Mesodermal cell (in vitro differentiated cells): ENCODE measurements around the gene PEPD.
A peak's percentile ranks its signal among the peaks of the same experiment; 100 is the strongest.

Experiments
- H3K27ac ChIP-seq: 2 replicates; pipeline ENCODE4 v1.7.0; 2013; ENCODE audit warnings: mild to moderate bottlenecking, low read depth, low read length, moderate library complexity; ENCODE audit not compliant: severe bottlenecking
- H3K36me3 ChIP-seq: 2 replicates; pipeline ENCODE4 v1.7.1; 2013; ENCODE audit warnings: mild to moderate bottlenecking, low read length, moderate library complexity; ENCODE audit not compliant: control insufficient read depth, insufficient read depth
- H3K4me1 ChIP-seq: one replicate; pipeline ENCODE4 v1.7.1; 2013; ENCODE audit warnings: mild to moderate bottlenecking, low read length; ENCODE audit not compliant: insufficient read depth, control insufficient read depth, poor library complexity, severe bottlenecking
- H3K4me3 ChIP-seq: 2 replicates; pipeline ENCODE4 v1.7.0; 2013; ENCODE audit warnings: low read length, control low read depth, mild to moderate bottlenecking; ENCODE audit not compliant: insufficient read depth, poor library complexity, severe bottlenecking; ENCODE audit errors: extremely low read depth
- H3K9me3 ChIP-seq: 2 replicates; pipeline ENCODE4 v1.7.1; 2013; ENCODE audit warnings: mild to moderate bottlenecking, low read length, moderate library complexity; ENCODE audit not compliant: control insufficient read depth
- WGBS, 2 experiments: methylation state at CpG; one replicate each; pipeline ENCODE4 v1.1.5; 2013; ENCODE audit warnings: missing lambda C conversion rate in 2 of 2; ENCODE audit not compliant: insufficient coverage in 2 of 2; 5-methylcytosine and 5-hydroxymethylcytosine counted together

PEPD gene

DNA sequence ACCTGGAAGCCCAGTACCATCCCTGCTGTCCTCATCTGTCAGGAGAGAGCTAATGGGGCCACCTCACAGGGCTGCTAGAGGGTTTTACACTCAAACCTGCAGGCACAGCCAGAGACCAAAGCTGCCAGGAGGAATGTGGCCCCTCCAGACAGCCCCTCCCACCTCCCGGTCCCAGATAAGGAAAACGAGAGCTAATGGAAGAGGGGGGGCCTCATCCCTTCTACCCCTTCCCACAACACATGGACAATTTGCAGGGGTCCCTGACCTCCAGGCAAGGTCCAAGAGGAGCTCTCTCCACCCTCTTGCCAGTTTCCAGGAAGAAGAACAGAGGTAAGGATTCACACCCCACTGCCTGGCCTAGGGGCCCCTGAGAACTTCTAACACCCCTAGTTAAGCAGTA, 1.6 kb upstream of the PEPD start:
- H3K4me1 ChIP-seq, result peaks cover 8% of the 10 kb centered on the region
- H3K4me3 ChIP-seq, result no peak overlapping the region
- H3K36me3 ChIP-seq, result no peaks in the 10 kb centered on the region
- WGBS, 2 experiments, result 60% methylated on average over 1 of the region's 2 CpGs; no CpG with 5 or more reads in 1 of the 2 experiments
- no peak overlapping the region for H3K27ac ChIP-seq
- no peaks in the 10 kb centered on the region for H3K9me3 ChIP-seq

DNA sequence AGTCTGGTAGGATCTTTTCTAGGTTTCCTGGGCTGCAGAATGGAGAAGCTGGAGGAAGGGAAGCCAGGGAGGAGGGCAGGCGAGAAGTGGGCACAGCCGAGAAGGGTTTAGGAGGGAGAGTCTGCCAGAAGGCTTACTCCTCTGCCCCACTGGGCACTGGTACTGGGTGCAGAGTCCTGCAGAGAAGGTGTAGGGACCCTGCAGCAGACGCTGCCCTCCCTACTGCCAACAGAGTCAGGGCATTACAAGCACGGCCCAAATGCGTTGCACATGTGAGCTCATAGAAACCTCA, 726 bp upstream of the PEPD start:
- 86 to 100% methylated on average over 2 to 4 of the region's 5 CpGs for WGBS, 2 experiments
- no peaks in the 10 kb centered on the region for H3K9me3 ChIP-seq
- H3K4me3 ChIP-seq, result peak overlapping the region; percentile 89
- peaks cover 8% of the 10 kb centered on the region for H3K4me1 ChIP-seq
- H3K27ac ChIP-seq, result no peak overlapping the region
- H3K36me3 ChIP-seq, result no peaks in the 10 kb centered on the region

DNA sequence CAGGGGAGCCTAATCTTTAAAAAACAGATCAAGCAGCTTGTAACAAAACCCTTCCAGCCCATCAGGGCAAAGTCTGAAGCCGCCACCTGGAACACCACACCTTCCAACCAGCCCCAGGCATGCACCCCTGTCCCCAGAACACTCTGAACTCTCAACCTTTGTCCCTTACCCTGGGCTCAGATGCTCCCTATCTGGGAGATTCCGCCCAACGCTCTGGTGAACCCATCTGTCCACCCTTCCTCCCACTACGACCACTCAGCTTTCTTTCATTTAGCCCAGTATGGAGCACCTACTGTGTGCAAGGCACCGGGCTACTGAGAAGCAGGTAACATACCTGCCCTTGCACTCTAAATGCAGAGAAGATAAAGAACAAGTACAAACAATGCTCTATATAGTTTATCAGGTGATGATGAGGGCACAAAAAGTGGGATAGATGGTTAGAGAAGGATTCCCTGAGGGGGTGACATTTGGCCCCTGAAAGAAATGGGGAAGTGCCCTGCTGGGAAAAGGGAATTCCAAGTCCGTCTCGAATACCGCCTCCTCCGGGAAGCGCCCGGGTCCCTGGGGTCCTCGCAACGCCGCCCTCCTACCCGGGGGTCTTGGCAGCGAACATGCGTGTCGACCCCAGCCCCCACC, 629 bp downstream of the PEPD start:
- Histone ChIP-seq H3K36me3 (no peaks in the 10 kb centered on the region), H3K4me3 (peak overlapping the region; percentile 89), H3K9me3 (no peaks in the 10 kb centered on the region), H3K27ac (peak overlapping the region; percentile 16), H3K4me1 (peaks cover 8% of the 10 kb centered on the region)
- 11 to 16% methylated on average over 8 to 17 of the region's 18 CpGs for WGBS, 2 experiments

DNA sequence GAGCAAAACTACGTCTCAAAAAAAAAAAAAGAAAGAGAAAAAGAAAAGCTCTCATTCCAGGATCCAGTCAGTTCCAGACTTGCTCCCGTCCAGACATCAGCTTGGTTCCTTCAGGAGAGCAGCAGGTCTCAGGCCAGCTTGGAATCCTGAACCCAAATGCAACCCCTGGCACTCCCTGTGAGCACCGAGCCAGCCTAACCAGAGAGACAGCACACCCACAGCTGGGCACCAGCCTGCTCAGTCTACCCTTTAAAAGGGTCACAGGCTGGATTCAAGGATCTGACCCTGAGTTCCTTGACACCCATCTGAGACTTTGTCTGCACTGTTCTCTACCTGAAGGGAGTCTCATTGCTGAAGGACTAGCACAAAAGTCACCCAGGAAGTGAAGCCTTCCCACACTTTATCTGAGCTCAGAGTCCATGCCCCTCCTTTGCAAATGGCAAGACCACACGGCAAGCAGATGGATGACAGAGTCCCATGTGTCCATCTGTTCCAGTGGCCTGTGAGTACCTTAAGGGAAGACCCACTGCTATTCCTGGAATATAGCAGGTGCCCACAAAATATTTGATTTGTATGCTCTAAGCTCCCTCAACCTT, 1.4 kb downstream of the PEPD start:
- Histone ChIP-seq H3K27ac (no peak overlapping the region), H3K9me3 (no peaks in the 10 kb centered on the region), H3K4me3 (no peak overlapping the region), H3K4me1 (peaks cover 8% of the 10 kb centered on the region), H3K36me3 (no peaks in the 10 kb centered on the region)
- WGBS, 2 experiments, result 88 to 100% methylated on average over 3 of the region's 4 CpGs

DNA sequence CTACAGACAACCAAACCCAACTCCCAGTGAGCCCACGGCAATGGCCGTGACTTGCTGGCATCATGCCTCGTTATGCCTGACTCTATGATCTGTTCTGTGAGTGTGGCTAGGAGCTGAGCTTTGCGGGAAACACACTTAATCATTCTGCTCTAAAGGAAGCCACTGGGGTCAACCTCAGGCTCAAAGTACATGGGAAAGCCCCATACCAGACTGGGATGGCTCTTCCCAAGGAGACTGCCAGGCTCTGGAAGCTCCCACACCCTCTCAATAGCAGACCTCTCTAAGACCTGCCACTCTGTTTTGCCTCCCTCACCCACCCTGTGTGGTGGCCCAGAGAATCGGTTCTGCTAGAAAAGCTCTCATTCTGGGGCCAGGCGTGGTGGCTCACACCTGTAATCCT, 2.2 kb downstream of the PEPD start:
- Histone ChIP-seq H3K4me3 (no peak overlapping the region), H3K9me3 (no peaks in the 10 kb centered on the region), H3K4me1 (peaks cover 8% of the 10 kb centered on the region), H3K27ac (no peak overlapping the region), H3K36me3 (no peaks in the 10 kb centered on the region)
- 82% methylated on average over 4 of the region's 6 CpGs for WGBS, 2 experiments

DNA sequence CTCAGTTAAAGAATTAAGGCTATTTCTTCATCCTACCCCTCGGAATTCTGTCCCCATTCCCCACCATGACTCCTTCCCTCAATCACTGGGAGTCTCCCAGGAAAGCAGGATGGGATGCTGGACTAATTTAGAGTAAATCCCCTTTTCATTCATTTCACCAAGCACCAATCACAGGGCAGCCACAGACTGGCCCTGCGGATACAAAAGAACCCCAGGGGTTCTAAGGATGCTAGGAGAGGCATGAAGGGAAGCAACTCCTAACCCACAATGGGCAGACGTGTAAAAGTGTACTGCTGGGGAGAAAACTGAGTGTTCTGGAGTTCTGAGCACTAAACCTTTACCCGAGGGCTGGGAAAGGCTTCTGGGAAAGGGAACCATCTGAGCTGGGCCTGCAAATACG, 3.0 kb downstream of the PEPD start:
- Histone ChIP-seq H3K4me1 (peaks cover 8% of the 10 kb centered on the region), H3K27ac (no peak overlapping the region), H3K9me3 (no peaks in the 10 kb centered on the region), H3K4me3 (no peak overlapping the region), H3K36me3 (no peaks in the 10 kb centered on the region)
- WGBS, 2 experiments, result 68 to 71% methylated on average over 3 to 4 of the region's 5 CpGs

DNA sequence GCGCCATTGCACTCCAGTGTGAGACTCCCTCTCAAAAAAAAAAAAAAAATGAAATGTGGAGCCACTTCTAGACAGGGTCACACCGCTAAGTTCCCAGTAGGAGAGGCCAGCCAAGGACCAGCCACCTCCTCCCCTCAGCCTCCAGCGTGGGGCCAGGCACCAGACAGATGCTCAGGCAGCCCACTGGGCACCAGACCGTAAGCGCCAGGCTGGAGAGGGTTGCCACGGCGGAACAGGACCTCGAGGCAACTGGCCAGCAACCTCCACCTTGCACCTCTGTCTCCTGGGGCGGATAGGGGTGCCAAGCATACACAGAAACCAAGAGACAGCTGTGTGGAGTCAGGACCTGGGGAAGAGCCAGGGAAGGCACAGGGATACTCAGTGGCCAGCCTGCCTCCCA, 3.7 kb downstream of the PEPD start:
- no peak overlapping the region for H3K4me3 ChIP-seq
- H3K36me3 ChIP-seq, result no peaks in the 10 kb centered on the region
- H3K4me1 ChIP-seq, result peaks cover 8% of the 10 kb centered on the region
- H3K27ac ChIP-seq, result no peak overlapping the region
- WGBS, 2 experiments, result 90 to 95% methylated on average over 2 to 8 of the region's 9 CpGs
- no peaks in the 10 kb centered on the region for H3K9me3 ChIP-seq

DNA sequence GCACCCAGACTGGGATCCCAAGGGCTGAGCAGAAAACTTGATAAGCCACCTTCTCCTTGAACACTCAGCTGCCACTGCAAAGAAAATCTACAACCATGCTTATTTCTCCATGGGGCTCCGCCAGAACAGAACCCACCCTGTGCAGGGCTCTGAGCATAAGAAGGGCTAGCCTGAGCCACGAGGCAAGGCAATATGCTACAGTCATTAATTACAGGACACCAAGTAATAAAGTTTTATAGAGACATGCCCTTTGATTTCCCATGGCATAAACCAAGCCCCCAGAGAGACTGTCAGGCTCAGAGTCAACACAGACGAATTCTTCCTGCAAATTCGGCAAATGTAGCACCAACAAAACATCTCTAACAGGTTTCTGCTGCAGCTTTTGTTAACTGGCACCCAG, 5.7 kb downstream of the PEPD start:
- WGBS, 2 experiments, result 89 to 95% methylated on average over 2 to 3 of the region's 4 CpGs

DNA sequence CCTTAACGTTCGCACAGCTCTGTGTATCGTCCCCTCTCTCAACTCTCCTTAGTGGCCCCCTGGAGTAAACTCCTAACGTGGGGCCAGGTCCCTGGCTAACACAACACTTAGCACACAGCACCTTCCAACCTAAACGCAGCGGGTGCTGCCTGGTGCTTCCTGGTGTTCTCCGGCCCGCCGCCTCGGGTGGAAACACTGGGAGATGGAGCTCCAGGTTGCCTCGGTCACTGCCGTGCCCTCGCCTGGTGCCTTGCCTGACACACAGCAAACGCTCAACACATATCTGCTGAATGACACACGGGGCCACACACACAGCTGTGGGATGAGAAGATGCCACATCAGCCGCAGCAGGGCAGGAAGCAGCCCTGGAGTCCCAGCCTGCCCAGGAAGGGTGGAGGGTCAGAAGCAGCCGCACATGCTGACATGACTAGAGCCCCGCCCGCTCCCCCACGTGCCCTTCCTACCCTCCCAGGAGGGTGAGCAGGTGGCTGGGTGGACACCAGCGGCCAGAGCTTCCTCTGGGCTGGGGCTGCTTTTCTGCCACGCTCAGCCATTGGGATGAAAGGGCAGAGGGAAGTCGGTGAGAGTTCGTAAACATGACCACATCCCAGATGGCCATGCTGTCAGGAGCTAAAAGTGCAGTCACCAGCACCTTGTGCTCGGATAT, 6.6 kb downstream of the PEPD start:
- WGBS, 2 experiments, result 84 to 86% methylated on average over 21 to 25 of the region's 25 CpGs
- H3K27ac ChIP-seq, result no peak overlapping the region
- H3K9me3 ChIP-seq, result no peaks in the 10 kb centered on the region
- no peak overlapping the region for H3K4me3 ChIP-seq
- peaks cover 10% of the 10 kb centered on the region for H3K36me3 ChIP-seq
- no peaks in the 10 kb centered on the region for H3K4me1 ChIP-seq

More for the DNA sequence above, 5.7 kb downstream of the PEPD start:
- Histone ChIP-seq H3K4me3 (no peak overlapping the region), H3K27ac (no peak overlapping the region), H3K4me1 (peaks cover 7% of the 10 kb centered on the region), H3K9me3 (no peaks in the 10 kb centered on the region), H3K36me3 (peaks cover 7% of the 10 kb centered on the region)

DNA sequence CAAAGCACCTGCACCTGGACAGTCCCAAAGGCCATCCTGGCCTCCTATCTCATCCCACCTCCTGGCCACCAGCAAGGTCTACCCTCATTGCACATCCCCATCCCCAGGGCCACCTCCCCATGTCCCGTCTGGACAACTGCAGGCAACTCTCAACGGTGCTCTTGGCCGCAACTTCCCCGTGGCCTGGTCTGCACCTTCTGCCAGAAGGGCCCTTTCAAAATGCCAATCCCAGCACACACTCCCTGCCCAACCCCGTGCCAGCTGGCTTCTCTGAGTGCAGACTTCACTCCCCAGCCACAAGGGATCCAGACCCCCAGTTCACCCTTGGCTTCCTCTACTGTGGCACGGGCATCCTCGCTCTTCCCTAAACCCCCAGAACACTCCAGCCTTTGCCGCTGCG, 8.2 kb downstream of the PEPD start:
- H3K4me3 ChIP-seq, result no peak overlapping the region
- no peaks in the 10 kb centered on the region for H3K9me3 ChIP-seq
- WGBS, 2 experiments, result 93% methylated on average over 4 of the region's 9 CpGs
- no peak overlapping the region for H3K27ac ChIP-seq
- peaks cover 16% of the 10 kb centered on the region for H3K36me3 ChIP-seq
- H3K4me1 ChIP-seq, result no peaks in the 10 kb centered on the region

DNA sequence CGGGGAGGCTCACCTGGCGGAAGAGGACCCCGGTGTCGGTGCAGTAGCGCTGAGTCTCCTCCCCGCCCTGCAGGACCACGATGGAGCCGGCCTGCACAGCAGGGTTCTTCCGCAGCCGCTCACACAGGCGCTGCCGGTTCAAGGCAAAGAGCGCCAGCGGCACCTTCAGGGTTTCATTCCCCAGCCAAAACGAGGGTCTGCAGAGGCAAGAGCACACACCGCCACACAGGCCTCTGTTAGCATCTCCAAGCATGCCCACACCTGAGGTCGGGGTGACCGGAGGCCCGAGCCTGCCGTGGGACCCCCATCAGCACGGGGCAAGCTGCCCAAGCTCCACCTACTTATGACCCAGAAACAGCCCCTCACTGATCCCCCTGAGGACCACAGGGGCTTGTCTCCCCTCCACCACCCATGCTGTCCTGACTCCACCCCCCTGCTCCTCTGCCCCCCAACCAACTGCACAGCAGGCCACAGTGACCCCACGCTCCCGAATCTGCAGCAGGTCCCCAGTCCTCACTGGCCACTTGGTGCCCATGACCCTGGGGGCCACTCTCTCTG, 8.9 kb downstream of the PEPD start:
- Histone ChIP-seq H3K27ac (no peak overlapping the region), H3K36me3 (peaks cover 16% of the 10 kb centered on the region), H3K4me3 (no peak overlapping the region), H3K9me3 (no peaks in the 10 kb centered on the region), H3K4me1 (no peaks in the 10 kb centered on the region)
- 92 to 94% methylated on average over 18 to 20 of the region's 23 CpGs for whole genome bisulfite sequencing, 2 experiments
